ENCODE data around the gene THADA. TPM values are rescaled to one million over a fixed set of nuclear protein-coding genes. Genes with fewer than 3 reads are reported as not detected.

Gene THADA
- polyA plus RNA-seq, 3 donors: 7.3 to 11.2 (median 9.7) TPM

- peaks cover 3 to 13% of the 10 kb centered on the region in 2 donors for H3K36me3 Mint-ChIP-seq
Observed at GRCh38 chr2:43358410-43359201, 237.2 kb downstream of the THADA start.

GRCh38 chr2:43356774-43357173, 239.1 kb downstream of the THADA start:
- peaks cover 0 to 3% of the 10 kb centered on the region in 2 donors for H3K4me1 ChIP-seq (ENCODE audit: control insufficient read depth in 1 of 2, insufficient read depth in 2 of 2, low read length in 2 of 2)
- DNase-seq: no peak
- no peak overlapping the region for H3K9ac ChIP-seq (ENCODE audit: insufficient read depth, low read length, poor library complexity, severe bottlenecking)
- H3K27ac ChIP-seq (ENCODE audit: low read depth in 1 of 2, low read length in 2 of 2): no peak overlapping the region
- no peaks in the 10 kb centered on the region for H4K20me1 ChIP-seq (ENCODE audit: insufficient read depth, low read length)
- Mint-ChIP-seq H3K36me3 (peaks cover 3 to 11% of the 10 kb centered on the region in 2 donors), H3K4me1 (peaks cover 18% of the 10 kb centered on the region), H3K4me3 (no peak overlapping the region), H3K27me3 (ENCODE audit: low read depth in 3 of 3) (no peaks in the 10 kb centered on the region), H3K9me3 (peaks cover 0 to 6% (median 3%) of the 10 kb centered on the region in 7 donors), H3K27ac (no peak overlapping the region)
- H3K36me3 ChIP-seq (replicated peaks in 1 of 2; ENCODE audit: control insufficient read depth in 1 of 2, insufficient read depth in 2 of 2, low read length in 2 of 2): no peaks in the 10 kb centered on the region
- peaks cover 0 to 4% of the 10 kb centered on the region in 2 donors for H3K9me3 ChIP-seq (replicated peaks in 1 of 2; ENCODE audit: control insufficient read depth in 1 of 2, insufficient read depth in 1 of 2, low read length in 2 of 2)
- no peak overlapping the region for H3K4me2 ChIP-seq (replicated peaks; ENCODE audit: extremely low read depth, low read length, poor library complexity, severe bottlenecking)
- no peak overlapping the region for H3K4me3 ChIP-seq (replicated peaks in 1 of 3; ENCODE audit: low read depth in 2 of 3, low read length in 3 of 3)
- no peak for TF ChIP-seq CTCF (IDR thresholded peaks at IDR 0.05)
- H2AFZ ChIP-seq (ENCODE audit: insufficient read depth, low read depth, low read length, poor library complexity, severe bottlenecking): no peak overlapping the region
- H3K27me3 ChIP-seq (ENCODE audit: control insufficient read depth in 2 of 2, insufficient read depth in 2 of 2, low read length in 2 of 2): no peaks in the 10 kb centered on the region
- intact Hi-C loops (cut with micrococcal nuclease): no loop called here
- H3K79me2 ChIP-seq (ENCODE audit: insufficient read depth, low read length): no peaks in the 10 kb centered on the region

More at GRCh38 chr2:43358410-43359201, 237.2 kb downstream of the THADA start:
- no peak for DNase-seq
- peaks cover 18% of the 10 kb centered on the region for H3K4me1 Mint-ChIP-seq
- peaks cover 0 to 4% of the 10 kb centered on the region in 2 donors for H3K9me3 ChIP-seq (replicated peaks in 1 of 2; ENCODE audit: control insufficient read depth in 1 of 2, insufficient read depth in 1 of 2, low read length in 2 of 2)
- intact Hi-C loops (cut with micrococcal nuclease): no loop called here
- H3K4me1 ChIP-seq (ENCODE audit: control insufficient read depth in 1 of 2, insufficient read depth in 2 of 2, low read length in 2 of 2): peaks cover 0 to 3% of the 10 kb centered on the region in 2 donors
- H3K27ac ChIP-seq (ENCODE audit: low read depth in 1 of 2, low read length in 2 of 2): no peak overlapping the region
- no peak overlapping the region for H3K4me3 Mint-ChIP-seq
- H3K36me3 ChIP-seq (replicated peaks in 1 of 2; ENCODE audit: control insufficient read depth in 1 of 2, insufficient read depth in 2 of 2, low read length in 2 of 2): no peaks in the 10 kb centered on the region
- H3K9ac ChIP-seq (ENCODE audit: insufficient read depth, low read length, poor library complexity, severe bottlenecking): no peak overlapping the region
- no peak overlapping the region for H3K27ac Mint-ChIP-seq
- peaks cover 0 to 6% (median 3%) of the 10 kb centered on the region in 7 donors for H3K9me3 Mint-ChIP-seq
- no peak overlapping the region for H3K4me3 ChIP-seq (replicated peaks in 1 of 3; ENCODE audit: low read depth in 2 of 3, low read length in 3 of 3)
- H3K27me3 ChIP-seq (ENCODE audit: control insufficient read depth in 2 of 2, insufficient read depth in 2 of 2, low read length in 2 of 2): no peaks in the 10 kb centered on the region
- TF ChIP-seq CTCF (IDR thresholded peaks at IDR 0.05): no peak
- no peaks in the 10 kb centered on the region for H3K79me2 ChIP-seq (ENCODE audit: insufficient read depth, low read length)
- WGBS (ENCODE audit: insufficient coverage): 100% methylated on average over 1 of the region's 2 CpGs
- no peaks in the 10 kb centered on the region for H4K20me1 ChIP-seq (ENCODE audit: insufficient read depth, low read length)
- no peak overlapping the region for H3K4me2 ChIP-seq (replicated peaks; ENCODE audit: extremely low read depth, low read length, poor library complexity, severe bottlenecking)
- no peak overlapping the region for H2AFZ ChIP-seq (ENCODE audit: insufficient read depth, low read depth, low read length, poor library complexity, severe bottlenecking)
- no peaks in the 10 kb centered on the region for H3K27me3 Mint-ChIP-seq (ENCODE audit: low read depth in 3 of 3)

Data from CD14-positive monocyte (primary cell).